NCI-H187 treated with DMSO at 0.1 percent for 48 hours (cell line): ENCODE results near the gene C1orf53.

Experiments used
- DNase-seq: peaks from one replicate; lab custom pipeline; 2025; lab: John Stamatoyannopoulos, UW

Gene C1orf53

DNA sequence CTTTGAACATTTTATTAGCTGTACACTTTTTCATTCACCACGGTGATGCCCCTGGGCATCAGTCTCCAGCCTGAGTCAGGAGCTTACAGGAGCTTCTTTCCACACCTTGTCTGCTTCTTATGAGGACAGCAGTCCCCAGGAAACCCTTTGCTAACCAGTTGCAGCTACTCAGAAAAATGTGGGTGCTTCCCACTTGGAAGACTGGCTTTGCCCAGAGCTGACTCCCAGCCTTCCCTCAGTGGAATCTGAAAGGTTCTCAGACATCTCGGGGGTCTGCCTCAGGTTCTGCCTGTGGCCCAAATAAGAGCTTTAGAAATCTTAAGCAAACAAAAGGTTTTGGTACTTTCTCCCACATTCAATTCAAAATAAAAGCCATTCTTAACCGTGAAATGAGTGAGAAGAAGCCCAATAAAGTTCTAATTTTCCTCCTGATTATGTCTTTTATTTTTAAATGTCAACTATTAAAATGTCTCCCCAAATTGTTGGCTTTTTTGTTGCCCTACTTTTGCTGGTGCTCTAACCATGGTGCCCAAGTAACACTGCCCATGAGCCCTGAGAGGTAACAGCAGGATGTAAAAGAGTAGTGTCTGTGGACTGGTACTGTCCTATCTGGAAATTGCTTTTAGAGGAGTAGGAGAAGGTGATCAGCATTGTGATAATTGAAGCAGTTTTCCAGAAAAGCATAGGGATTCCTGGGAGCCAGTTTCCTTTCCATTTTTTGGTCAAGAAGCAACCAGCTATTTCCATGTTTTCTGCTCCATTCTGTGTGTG, 5.6 kb downstream of the C1orf53 start:
- DNase-seq, result no peak

DNA sequence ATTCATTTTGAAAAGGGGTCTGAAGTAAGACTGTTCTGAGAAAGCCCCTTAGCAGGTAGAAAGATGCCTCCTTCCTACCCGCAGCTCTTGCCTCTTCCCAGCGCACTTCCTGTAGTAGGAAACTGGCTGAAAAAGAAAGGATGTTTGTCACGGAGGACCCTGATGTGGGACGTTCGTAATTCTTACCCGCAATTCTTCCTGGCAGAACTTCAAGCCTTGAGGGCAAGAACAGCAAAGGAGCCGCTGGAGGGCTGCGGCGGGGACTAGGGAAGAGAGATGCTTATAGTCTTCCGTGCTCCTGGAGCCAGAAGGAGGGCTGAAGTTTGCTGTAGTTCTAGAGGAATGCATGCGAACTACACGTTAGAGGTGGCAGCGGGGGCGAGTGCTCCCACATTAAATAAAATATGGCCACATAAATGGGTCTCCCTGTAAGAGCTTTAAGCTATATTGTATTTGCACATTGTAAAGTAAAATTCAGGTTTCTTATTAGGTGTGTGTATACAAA, 6.3 kb downstream of the C1orf53 start:
- DNase-seq, result no peak

DNA sequence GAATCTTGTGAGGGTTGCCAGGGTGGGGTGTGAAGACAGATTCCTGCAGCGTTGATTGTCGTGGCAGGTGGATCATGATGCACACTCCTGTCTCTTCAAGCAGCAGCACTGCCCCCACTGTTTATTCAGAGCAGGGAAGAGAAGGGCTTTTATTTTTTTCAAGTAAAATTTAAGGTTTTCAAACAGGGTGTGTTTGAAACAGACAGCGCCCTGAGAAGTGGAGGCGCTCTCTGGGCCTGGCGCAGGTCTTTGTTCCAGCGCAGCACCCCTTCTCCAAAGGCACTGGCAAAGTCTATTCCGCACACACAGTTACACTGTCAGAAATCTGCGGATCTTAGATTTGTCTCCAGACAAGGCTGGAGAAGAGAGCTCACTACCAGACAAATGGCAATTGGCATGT, 7.0 kb downstream of the C1orf53 start:
- DNase-seq, result no peak

DNA sequence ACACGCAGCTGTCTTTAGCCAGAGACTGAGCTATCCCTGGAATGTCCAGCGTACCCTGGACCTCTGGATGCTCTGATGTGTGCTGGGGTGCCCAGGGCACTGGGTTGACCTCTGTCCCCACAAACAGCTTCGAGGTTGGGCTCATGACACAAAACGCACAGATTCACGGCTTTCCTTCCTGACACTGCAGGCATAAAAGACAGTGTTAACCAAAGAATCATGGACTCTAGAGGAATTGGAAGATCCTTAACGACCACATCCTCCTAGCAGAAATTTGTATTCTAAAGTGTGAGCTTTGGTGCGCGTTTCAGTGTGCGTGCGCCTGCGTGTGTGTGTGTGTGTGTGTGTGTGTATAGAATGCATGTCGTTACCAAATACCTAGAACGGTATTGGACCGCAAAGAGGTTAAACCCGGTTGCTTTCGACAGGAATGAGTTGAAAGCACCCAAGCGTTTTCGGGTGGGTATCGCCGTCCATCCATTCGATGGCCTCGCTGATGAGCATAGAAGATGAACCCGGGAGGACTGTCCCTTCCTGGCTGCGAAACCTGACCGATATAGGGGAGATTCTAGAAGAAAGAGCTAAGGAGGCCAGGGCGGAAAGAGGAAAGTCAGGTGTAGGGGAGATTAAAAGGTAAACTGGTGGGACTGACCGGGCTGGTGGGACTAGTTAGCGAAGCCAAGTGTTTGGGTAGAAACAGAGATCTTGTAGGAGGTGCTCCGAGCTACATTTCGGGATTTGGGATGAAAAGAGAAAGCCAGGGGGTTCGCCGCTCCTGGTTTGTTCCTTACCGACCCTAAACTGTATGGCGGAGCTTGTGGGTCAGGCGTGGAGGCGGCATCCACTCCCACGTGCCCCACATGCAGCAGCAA, 7.9 kb downstream of the C1orf53 start:
- DNase-seq, result no peak

DNA sequence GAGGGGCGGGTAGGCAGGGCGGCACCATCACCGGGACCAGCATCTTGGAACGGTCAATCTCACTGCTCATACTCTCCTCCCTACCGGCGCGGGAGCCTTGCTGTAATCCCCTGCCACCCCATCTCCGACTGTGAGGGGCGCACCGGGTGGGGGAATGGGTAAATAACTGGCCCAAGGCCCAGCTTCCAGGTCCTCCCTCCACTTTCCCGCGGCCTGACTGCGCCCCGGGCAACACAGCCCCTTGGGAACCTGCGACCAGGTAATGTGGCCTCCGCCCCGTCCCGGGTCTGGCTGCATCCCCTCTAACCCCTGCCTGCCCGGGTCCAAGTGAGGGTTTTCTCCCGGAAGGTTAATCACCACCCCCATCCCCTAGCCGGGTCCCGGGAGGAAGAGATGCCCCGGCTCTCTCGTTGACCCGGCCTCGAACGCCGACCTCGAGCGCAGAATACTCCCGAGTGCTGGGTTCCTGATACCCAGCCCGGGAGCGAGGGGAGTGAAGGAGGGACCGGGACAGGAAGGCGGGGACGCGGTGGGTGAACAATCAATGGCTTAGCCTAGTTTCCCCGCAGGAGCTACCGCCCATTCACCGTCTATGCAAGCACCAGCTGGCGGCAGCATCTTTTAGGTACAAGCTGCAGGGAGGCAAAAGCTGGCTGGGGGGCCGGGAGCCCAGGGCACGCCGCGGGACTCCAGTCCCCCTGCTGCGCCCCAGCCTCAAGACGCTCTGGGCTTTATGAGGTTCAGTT, 8.9 kb downstream of the C1orf53 start:
- DNase-seq, result no peak

DNA sequence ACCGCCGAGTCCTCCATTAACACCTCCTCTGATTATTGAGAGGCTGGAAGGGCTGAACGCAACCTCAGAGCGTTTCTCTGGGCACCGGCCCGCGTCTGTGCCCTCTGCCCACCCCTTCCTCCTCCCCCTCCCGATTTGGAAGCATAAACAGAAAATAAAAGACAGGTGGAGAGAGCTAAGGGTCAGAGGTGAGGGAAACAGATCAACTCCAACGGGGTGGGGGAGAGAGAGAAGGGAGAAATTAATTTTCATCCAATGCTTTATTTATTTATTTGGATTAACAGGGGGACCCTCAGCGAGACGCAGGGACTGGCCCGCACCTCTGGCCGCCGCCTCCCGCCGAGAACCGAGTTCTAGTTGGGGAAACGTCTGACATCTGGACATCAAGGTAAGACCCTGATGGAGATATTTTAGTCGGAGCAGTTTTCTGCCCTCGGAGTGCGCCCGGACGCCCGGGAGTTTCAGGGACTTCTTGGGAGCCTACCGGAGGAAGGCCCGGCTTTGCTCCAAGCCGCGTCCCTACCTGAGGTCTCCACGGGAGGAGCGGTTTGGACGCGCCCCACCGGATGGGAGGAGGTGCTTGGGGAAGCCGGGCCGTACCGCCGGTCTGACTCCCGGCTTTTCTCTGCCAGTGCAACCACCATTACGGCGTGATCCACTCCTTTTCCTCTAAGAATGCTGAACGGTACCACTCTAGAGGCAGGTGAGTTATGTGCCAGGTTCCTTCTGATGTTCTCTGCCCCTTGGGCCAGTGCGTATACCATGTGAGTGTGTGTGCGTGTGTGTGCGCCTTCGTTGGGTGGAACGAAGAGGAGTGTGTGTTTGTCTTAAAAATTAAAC, 9.6 kb downstream of the C1orf53 start:
- no peak for DNase-seq

DNA sequence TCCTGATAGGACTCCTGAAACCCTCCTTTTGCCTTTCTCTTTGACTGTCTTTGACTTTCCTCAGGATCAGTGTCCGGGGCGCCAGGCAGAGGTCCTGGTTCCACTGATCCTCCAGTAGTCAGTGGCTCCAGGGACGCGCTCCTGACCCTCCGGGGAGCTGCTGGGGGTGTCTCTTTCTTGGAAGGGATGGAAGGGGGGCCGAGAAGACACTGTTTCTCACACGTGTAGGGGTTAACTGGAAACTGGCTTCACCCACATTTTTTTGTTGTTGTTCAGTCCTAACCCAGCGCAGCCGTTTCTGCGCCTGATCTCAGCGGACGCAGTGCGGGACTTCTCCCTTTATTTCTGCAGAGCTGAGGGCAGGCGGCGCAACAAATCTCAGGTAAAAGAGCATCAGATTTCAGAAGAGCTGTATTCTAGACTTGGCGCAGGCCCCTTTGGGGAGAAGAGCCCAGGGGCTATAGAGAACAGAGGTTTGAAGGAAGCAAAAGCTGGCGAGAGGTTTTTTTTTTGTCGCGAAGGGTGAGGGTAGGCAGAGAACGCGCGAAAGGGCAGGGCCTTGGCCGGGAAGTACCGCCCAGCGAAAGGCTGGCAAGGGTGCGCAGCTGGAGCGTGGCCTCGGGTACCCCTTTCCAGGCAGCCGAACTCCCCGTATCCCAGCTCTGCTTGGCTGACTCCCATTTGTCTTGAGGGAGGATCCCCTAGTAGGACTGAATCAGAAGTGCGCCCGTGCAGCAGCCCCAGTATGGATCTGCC, 10.5 kb downstream of the C1orf53 start:
- no peak for DNase-seq

DNA sequence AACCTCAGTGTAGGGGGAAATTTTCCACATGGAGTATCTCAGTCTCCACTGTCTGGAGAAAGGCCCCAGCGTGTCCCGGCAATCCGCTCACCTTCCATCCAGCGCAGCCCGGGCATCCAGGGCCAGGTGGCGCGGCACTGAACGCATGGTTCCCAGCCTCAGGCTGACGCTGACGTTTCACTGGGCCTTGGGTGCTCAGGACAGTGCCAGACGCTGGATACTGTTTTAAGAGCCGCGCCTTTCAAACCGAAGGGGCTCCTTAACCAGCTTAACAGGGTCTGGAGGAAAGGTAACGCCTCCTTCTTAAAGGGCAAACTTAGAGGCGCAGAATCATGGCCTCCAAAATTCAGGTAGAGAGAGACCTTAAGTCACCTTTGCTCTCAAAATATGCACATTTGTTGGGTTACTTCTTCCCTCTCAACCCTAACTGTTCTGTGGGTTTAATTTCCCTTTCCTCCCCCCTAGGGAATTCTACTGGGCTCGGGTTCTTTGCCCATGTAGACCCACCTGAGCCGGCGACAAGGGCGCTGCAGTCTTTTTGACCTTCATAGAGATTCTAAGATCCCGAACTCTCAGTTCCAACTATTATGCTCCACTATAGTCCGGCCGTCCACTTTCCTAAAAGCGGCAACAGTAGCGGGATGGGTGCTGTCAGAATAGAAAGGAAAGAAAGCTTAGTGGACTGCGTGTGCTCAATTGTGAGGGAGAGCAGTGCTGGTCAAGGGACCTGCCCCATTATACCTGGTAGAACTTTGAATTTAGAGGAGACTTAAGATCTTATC, 11.3 kb downstream of the C1orf53 start:
- no peak for DNase-seq

DNA sequence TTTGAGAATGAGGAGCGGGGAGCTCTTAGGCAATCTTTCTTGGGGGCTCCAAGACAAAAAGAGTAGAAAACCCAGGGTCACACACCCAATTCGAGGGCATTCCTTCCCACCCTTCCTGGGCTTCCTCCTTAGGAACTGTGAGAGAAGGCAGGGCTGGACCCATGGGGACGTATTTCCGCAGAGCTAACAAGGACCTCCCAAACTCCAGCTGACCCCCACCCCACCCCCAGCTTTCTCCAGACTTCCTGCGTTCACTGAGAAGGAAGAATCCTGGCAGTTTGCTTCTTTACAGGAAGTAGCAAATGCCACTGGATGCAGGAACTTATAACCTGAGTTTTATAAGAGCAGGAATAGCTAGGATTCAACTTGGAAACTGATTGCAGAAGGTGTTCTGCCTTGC, 12.1 kb downstream of the C1orf53 start:
- DNase-seq, result no peak

DNA sequence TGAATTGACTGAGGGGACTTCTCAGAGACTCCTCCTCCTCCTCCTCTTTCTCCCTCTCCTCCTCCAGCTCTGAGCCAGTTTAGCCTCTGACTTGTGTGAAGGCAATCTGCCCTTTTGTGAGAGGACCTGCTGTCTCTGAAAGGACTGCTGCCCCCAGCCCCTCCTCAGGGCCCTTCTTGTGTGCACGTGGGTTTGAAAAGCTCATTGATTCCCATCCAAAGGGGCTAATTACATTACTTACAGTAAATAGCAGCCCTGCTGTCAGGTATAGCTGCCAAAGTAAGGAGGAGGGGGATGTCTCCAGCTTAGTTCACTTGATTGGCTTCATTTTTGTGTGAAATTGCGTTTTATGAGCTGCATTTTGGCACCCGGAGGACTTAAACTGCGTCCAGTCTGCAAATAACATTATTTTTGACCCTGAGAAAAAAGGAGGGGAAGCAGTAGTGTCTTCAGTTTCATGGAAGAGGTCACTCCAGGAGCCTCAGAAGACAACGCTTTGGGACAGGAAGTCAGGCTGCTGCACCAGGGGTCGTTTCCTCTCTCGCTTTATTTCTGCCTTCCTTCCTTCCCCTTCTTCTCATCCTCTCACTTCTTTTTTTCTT, 12.9 kb downstream of the C1orf53 start:
- DNase-seq, result no peak

DNA sequence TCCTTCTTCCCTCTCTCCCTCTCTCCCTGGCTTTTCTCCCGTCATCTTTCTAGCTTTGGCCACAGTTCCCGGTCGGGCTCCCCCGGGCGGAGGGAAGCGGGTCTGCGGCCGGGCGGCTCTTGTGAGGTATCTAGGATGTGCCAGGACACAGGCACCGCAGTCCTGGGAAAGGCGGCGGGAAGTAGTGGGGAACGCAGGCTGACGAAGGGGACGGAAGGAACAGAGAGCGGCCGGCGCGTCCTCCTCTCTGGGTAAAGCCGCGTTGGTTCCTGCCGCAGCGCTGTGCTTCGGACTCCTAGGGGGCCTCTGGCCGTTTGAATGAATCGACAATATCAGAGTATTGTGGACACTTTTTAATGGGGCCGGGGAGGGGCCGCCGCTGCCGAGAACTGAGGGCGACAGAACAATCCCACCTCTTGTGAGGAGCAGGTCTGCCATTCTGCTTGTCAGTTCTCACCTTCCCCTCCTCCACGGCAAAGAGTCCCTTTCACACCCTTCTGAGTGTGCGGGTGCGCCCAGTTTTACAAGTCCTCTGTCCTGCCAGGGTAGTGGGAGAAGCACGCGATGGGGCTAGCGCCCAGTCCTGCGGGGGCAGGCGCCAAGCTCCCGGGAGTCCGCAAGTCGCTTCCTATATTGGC, 13.6 kb downstream of the C1orf53 start:
- no peak for DNase-seq

DNA sequence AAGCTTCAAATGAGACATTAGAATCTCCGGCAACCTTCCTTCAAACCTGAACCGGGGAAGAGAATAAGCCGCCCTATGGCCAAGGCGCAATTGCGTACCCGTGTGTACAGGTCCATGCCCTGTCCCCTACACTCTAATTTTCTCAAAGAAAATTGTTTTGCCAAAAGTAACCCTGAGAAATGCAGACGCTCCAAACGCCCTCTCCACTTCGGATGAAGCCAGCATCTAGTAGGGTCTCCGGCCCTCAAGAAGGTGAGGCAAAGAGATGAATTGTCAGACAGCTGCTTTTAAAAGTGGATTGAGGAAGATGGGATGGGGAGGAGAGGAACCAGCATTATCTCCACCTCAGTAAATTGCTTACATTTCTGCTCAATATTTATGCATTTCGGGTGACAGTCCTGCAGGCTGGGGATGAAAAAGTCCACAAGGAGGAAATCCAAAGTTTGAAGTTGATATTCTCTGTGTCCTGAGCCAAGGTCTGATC, 14.1 kb downstream of the C1orf53 start:
- DNase-seq, result no peak

DNA sequence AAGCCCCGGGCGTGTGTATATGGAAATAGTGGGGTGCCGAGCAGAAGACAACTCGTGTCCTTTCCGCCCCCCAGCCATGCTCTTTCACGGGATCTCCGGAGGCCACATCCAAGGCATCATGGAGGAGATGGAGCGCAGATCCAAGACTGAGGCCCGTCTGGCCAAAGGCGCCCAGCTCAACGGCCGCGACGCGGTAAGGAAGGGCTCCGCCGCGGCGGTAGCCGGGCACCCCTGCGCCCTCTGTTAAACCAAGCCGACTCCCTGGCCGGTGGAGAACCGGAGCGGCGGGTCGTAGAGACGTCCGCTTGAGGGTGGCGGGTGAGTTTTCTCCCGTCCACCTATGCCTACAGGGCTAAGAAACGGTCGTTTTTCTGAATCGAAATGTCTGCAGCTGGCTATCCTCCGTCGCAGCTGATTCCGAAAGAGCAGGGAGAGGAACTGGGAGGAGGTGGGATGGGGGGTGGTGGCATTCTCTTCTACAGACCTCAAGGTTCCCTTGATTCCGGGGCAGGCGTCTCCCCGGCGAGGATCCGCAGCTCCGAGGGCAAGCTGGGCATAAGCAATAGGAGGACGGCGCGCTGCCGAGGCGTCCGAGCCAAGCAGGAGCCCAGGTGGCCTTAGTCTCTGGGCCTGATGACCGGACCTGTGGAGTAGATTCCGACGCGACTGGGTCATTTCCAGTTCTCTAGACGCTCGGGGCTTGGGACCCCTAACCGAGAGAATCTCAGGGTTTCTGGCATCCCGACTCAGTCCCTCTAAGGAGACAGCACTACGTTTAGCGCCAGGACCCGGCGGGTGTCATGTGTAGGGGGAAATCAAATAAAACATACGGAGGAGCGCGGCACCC, 15.6 kb downstream of the C1orf53 start:
- no peak for DNase-seq

DNA sequence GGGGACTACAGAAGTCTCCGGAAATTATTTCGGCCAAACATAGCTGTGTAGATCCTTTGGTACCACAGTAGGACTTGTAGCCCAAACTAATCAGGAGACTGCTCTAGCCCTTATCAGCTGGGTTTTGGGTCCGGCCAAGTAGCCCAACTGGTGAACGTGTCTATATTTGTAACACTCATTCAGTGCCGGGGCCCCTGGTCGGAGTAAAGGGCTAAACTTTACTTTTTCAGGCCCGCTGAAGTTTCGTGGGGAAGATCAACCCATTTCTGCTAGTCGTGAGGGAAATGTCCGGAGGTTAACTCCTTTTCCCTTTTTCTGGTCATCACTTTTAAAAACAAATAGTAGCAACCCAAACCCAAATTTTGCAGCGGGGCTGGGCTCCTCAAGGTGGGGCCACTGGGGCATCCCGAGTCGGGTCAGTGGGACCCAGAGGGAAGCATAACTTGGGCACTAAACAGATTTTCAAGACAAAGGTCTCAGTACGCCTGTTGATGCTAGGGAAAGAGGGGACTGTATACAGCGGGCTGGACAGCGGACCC, 16.4 kb downstream of the C1orf53 start:
- DNase-seq, result no peak

DNA sequence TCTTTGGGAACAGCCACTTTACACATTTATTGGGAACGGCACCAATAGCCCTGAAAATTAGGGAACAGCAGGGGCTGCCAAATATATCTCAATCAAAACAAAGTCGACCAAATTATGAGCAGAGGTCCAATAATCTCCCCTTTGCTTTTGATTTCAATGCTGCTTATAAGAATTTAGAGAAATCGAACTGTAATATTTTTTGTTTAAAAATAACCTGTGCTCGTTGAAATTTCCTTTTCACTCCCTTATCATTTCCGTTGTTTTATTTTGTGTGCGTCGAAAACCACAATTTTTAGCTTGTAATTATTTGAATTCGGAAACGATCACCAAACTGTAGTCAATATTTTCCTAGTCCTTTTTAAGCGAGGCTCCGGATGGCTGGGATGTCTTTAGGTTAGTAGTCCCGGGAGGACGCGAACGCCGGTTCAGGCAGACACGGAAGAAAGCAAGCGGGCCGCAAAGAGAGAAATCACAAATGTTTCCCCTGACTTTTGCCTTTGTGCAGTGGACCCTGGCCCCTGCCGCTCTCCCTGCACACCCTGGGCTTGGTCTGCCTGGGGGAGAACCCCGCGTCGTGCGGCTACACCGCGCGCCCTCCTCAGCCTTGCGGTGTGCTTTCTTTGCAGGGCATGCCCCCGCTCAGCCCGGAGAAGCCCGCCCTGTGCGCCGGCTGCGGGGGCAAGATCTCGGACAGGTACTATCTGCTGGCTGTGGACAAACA, 17.1 kb downstream of the C1orf53 start:
- no peak for DNase-seq

DNA sequence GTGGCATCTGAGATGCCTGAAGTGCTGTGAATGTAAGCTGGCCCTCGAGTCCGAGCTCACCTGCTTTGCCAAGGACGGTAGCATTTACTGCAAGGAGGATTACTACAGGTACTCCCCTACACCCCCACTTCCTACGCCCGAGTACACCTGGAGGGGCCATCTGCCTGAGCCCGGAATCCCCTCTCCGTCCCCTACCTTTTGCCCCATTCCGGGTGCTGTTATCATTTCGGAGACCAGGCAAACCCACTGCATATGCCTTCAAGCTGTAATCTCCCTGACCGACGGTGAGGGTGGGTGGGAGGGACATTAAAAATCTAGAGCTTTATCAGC, 17.6 kb downstream of the C1orf53 start:
- no peak for DNase-seq
